ENCODE results near the gene ZNF639.

Gene ZNF639

GRCh38 chr3:179321668-179322285, 1.1 kb upstream of the ZNF639 start:
- peak; percentile 23 for DNase-seq

DNA sequence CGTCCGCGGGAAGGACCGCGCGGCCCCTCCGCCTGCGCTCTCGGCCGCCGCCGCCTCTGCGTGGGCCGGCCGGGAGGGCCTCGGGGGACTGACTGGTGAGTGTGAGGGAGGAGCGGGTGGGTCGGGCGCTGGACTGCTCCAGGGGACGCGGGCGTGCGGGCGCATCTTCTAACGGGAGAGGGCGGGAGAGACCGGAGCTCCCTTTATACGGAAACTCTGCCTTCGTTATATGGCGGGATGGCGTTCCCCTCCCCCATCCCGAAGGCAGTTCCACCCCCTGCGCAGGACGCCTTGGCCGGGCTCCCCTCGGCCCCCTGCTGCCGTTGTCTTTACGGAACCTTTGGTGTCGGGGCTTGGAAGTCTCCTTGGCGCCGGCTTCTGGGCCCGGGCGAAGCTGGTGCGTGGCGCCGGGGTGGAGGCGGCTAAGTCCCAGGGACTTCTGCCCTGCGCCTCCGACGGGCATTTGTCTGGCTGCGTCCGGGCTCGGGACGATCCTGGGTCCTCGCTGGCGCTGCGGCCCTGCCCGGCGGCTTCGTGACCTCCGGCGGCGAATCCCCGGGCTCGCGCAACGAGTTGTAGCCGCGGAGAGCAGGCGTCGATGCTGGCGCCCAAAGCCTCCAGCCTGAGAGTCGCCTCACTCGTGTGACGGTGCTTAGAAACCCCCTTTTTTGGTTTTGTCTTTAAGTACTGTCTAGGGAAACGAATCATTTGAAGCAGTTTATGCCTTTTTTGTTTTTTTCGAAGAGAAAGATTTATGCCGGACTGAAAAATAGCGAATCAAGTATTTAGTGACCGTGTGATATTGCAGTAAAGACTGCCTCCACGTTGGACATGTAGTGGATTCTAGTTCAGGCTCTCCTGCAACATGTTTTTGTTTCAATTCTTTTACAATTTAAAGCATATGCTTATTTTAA, 623 bp downstream of the ZNF639 start:
- peak; percentile 55 for DNase-seq

DNA sequence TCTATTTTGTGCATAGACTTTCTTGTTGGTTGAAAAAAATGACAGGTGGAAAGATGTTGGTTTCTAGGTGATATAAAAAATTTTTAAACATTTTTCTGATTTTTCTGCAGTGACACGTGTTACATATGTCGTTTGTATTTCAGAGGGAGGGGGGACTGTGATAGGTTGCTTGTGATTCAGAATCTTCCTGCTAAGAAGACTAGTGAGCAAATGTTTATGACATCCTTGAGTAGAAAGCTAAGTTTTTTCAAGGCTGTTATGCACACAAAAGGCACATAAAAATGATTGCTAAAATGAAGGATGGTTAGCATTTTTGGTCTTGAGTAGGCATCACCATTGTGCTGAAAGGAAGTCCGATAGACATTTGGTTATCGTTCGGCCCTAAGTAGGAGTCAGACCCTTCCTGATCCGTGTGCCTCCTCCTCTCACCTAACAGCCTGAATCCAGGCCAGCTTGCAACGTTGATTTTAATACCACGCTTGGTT, 1.5 kb downstream of the ZNF639 start:
- peak; percentile 52 for DNase-seq

DNA sequence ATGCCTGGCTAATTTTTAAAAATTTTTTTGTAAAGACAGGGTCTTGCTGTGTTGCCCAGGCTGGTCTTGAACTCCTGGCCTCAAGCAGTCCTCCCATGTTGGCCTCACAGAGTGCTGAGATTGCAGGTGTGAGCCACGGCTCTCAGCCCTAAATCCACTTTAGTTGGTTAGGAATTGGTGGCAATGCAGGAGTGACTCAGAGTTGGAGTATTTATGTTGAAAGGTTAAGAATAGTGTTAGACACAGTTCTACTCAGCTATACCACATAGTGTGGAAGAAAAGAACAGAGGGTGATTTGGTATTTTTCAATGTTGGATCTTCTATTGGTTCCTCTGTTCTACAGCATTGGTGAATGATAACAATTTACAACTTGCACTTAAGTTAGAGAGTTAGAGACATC, 7.6 kb downstream of the ZNF639 start:
- DNase-seq, result no peak

GRCh38 chr3:179332240-179332639, 9.4 kb downstream of the ZNF639 start:
- no peak for DNase-seq

GRCh38 chr3:179333084-179333483, 10.3 kb downstream of the ZNF639 start:
- DNase-seq, result no peak

DNA sequence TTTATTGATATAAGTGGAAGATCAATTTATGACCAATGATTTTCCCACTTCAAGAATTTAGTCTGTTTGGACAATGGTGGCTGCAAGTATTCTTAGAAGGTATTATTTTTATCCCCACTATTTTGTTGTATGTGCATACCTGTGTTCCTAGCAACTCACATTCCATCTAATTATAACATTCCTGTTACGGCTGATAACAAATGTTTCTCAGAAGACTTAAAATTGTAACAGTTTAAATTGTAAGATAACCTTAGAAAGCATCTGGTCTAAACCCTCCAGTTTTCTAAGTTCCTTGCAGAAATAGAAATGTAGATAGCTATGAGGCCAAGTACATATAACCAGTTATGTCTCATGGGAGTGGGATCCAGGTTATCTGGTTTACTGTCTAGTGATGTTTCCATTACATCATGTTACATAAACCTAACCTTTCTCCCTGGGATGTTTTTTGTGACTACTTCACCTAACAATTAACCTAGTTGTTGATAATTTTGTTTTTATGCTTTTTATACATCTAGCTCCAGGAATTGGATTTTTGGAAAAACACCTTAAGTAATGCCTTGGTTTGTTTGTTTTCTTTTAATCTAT, 13.6 kb downstream of the ZNF639 start:
- no peak for DNase-seq

DNA sequence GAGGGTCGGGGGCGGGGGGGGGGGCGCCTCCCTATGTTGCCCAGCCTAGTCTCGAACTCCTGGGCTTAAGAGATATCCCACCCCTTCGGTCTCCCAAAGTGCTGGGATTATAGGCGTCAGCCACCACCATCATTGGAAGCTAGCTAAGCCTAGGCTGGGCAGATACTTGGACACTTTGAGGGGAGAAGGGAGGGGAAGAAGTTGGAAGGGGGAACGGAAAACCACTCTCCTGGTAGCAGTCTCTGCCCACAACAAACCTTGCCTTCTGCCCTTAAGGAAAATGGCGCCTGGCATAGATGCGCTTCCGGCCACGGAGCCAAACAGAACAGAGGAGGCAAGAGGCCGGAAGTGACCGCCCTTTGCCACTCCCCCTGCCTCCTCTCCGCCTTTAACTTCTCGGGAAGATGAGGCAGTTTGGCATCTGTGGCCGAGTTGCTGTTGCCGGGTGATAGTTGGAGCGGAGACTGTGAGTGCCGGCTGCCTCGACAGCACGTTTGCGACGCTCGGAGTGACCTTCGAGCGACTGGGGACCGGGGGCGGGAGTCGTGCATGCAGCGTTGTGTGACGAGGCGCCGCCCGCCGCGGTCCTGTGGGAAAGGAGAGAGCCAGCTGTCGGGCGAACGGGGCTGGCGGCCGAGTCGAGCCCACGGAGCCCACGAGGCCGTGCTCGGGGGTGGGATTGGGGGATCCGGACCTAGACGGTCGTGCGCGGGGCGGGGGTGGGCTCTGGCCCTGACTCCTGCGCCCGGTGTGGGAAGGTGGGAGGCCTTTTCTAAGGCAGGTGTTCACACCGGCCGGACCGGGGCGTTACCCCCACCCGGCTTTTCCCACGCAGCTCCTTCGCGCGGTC, 24.7 kb downstream of the ZNF639 start, which contains the start of gene MFN1:
Gene MFN1 (plus strand): TSS at position 365 of the 850 bp plus-strand sequence. CDS start 1,143 bp downstream, outside the sequence.
- DNase-seq, result peak; percentile 92

DNA sequence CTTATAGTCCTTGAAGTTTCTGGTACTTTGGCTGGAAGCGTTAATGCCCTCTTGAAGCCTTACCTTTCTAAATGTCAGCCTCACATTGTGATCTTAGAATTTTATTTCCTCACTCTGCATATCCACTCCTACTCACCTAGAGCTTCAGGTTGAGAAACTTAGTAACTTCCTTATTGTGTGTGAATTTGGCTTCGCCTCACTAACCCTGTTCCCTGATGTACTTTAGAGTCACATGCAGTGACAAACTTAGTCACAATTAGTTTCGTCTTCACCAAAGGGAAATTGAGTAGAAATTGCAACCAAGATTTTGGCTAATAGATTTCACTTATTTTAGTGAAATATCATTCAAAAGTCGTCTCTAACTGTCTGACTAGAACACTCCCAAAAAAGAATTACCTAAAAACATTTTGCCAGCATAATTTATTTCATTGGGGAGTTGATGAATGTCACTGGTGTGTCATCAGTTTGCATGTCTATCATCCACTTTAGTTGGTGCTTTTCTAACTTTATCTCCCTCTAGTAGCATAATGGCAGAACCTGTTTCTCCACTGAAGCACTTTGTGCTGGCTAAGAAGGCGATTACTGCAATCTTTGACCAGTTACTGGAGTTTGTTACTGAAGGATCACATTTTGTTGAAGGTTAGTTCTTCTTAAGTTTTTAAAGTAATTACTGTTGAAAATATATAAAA, 25.6 kb downstream of the ZNF639 start:
- DNase-seq, result peak; percentile 7

DNA sequence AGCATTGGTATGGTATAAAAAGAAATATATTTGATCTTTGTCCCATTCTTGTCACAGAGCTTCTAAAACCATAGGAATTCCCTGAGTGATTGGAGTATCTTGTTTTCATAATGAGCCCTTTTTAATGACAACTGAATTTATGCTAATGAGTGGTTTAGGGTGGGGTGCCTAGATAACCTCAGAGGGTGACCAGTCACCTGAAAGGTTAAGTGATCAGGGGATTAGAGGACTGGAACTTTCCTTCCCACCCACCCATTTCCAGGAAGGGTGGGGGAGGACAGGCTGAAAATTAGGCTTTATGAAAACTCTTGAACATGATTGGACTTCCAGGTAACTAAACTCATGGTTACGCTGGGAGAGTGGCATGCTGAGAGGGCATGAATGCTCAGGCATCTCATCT, 33.2 kb downstream of the ZNF639 start:
- DNase-seq, result no peak

DNA sequence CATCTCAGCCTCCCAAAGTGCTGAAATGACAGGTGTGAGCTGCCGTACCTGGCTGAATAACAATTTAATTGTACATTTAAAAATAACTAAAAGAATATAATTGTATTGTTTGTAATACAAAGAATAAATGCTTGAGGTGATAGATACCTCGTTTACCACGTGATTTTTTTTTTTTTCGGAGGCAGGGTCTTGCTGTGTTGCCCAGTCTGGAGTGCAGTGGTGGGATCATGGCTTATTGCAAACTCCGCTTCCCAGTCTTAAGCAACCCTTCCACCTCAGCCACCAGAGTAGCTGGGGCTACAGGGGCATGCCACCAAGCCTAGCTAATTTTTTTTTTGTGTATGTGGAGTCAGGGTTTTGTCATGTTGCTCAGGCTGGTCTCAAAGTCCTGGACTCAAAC, 40.5 kb downstream of the ZNF639 start:
- DNase-seq, result no peak

DNA sequence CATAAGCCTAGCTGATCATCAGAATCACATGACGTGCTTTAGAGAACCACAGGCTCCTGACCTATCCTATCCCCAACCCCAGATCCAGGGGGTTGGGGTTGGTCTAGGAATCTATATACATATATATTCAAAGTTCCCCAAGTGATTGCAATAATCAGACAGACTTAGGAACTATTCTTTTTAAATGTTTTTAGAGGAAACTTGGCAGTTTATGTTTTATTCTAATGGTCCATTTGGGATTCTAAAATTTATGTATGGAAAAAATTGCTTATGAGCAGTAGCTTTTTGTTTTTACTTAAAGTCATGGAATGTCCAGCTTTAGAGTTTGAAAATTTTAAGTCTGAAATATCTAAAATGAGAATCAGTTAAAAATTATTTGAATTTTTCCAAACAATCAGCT, 46.8 kb downstream of the ZNF639 start:
- no peak for DNase-seq

GRCh38 chr3:179373938-179374337, 51.1 kb downstream of the ZNF639 start:
- DNase-seq, result no peak

GRCh38 chr3:179375091-179375999, 52.5 kb downstream of the ZNF639 start:
- DNase-seq, result no peak

DNA sequence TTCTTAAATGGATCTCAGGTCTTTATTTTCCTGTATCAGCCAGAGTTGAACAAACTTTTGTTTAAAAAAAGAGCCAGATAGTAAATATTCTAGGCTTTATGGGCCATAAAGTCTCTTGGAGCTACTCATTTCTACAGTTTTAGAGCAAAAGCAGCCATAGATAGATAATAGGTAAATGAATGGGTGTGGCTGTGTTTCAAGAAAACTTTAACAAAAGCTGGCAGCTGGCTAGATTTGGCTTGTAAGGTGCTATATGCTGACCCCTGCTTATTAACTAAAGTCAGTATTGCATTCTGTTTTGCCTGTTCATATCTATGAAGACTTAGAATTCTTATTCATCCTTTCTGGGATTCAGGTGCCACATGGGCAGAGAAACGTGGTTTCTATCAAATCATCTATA, 53.6 kb downstream of the ZNF639 start:
- DNase-seq, result no peak

Data from CD4-positive, alpha-beta T cell treated with Interleukin-4 for 4 hours (primary cell).